OCI-LY7 (cell line): ENCODE results near the gene LYPD1.

Experiments
- CTCF ChIP-seq: fragments of 200-600 bp; sonication (generic); conservative IDR thresholded peaks from 2 replicates; pipeline ENCODE4 v1.5.1; 2014; ENCODE audit warnings: mild to moderate bottlenecking, antibody characterized with exemption, low read length, moderate library complexity, mixed read lengths
- EZH2phosphoT487 ChIP-seq: fragments of 200-600 bp; sonication (generic); IDR thresholded peaks from 2 replicates; pipeline ENCODE4 v1.6.1; 2018; ENCODE audit warnings: low read depth, borderline replicate concordance, mild to moderate bottlenecking, mixed run types, antibody characterized with exemption, low read length, moderate library complexity, mixed read lengths

- no peak for TF ChIP-seq CTCF
- no peak for TF ChIP-seq EZH2phosphoT487
These were observed 8.5 kb upstream of the LYPD1 start for GRCh38 chr2:132678483-132678882.
